ENCODE data around the gene AGO3.
A peak's percentile ranks its signal among the peaks of the same experiment; 100 is the strongest.

Gene AGO3

DNA sequence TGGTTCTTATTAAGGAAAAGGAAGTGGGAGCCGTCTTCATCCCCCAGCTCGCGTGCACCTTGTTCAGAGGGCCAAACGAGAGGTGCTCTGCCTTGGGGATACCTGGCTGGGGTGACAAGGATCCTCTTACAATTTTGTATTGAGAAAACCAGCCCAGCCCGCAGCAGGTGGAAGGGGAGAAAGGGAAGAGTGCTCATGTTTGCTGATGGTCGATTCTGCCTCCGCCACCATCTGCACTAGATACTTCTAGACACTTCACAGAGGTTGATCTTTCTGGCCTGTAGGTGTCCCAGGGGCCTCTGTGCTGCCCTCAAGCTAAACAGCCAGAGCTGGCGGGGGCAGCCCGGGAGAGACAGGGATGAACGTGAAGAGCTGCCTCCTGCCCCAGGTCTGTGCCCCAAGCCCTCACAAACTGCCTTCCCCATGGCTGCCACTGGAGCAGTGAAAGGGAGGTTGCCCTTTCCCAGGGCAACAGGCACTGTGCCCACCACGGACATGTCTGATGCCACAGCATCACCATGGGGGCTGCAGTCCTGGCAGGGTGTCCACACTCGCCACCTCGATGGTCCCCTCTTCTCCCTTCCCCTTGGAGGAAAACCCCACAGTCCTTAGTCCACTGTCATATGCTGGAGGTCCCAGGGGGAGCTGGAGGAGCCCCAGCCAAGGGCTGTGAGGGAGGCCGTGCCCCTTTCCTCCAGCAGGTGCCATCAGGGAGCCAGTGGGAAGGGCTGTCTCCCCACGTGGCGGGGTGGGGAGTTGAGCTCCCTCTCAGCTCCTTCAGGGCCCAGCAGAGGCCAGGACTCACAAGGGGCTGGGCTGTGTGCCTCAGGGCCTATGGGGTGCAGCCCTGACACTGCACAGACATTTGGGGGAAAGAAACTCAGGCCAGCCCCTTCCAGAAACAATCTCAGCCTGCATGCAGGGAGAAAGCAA, 165.9 kb downstream of the AGO3 start:
- peak; percentile 78 for DNase-seq (ENCODE audit: low spot score)

- DNase-seq (ENCODE audit: low spot score) = no peak
Measured at GRCh38 chr1:36097693-36098585, 167.0 kb downstream of the AGO3 start.

DNA sequence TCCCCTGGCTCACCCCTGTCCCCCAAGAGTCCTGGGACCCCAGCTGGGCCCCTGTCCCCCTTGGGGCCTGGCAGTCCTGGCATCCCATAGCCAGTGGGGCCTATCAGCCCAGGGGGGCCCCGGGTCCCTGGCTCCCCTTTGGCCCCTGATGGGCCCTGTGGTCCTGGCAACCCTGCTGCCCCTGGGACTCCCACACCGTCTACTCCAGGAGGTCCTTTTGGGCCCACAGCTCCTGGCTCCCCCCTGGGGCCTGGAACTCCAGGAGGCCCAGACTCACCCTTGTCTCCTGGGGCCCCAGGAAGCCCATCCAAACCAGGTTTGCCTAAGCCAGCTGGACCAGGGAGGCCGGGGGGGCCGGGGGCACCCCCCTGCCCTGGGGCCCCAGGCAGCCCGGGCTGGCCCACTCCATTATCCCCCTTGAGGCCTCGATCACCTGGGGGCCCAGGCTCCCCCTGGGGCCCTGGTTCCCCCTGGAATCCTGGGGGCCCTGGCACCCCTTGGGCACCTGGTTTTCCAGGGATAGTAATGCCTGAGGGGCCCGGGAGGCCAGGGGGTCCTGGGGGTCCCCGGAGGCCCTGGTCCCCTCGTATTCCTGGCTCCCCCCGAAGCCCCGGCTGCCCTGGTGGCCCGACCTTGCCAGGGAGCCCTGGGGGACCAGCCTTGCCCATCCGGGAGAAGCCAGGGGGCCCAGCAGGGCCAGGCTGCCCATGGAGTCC, 167.9 kb downstream of the AGO3 start:
- DNase-seq (ENCODE audit: low spot score) = no peak

DNA sequence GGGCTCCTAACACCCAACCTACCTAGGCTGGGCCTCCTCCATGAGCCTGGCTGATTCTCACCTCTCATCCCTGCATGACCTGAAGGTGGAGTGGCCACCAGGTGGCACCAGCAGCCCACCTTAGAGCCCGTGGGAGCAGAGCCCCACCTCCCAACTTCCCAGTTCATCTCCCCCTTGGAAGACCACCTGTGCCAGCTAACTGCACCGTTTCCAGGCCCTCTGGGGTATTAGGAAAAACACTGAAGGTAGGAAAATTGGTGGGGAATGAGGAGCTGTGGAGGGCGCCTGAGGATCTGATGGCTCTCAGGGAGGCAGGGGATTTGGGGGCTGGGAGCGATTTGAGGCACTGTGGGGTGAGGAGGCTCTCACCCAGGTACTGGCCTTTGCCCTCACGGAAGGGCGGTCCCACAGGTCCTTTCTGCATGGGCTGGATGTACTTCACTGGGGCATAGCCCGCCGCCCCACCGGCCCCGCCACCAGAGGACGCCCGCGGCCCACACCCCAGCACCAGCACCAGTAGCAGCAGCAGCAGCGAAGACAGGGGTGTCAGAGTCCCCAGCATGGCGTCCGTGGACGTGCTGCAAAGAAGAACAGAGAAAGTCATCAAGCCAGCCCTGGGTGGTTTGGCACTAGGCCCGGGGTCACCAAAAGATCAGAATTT, 168.9 kb downstream of the AGO3 start:
- DNase-seq (ENCODE audit: low spot score) = peak; percentile 85

DNA sequence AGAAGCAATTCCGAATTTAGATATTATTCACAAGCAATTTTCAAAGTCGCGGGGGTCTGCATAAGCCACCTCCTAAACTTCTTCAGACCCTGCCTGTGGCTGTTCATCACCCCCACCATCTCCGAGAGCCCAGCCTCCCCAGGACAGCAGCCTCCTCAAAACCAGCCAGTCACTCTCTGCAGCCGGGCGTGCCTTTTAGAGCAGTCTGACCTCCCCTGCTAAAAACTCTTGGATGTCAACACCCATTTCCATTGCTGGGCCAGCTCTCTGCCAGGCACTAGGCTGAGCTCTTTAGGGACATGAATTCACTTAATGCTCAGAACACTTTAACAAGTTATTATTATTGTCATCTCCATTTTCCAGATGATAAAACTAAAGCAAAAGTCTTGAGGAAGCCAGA, 169.5 kb downstream of the AGO3 start:
- no peak for DNase-seq (ENCODE audit: low spot score)

- DNase-seq (ENCODE audit: low spot score) = no peak
Measured at GRCh38 chr1:36101546-36101945, 170.6 kb downstream of the AGO3 start.

DNA sequence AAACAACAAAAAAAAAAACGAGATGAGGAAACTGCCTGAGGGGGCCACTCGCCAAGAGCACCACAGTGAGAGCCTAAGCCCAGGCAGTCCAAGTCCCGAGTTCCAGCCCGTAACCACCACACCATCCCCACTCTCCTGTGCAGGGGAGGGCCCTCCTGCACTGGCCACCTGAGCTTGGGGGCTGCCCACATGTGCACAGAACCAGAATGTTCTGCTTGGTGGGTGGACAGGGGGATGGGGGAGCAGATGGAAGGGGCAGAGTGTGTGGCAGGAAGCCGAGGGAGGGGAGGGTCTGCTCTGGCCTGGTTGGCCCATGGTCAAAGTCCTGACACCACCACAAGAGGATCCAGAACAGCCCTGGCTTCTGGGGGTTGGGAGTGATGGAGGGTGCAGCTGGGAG, 175.4 kb downstream of the AGO3 start:
- no peak for DNase-seq (ENCODE audit: low spot score)

DNA sequence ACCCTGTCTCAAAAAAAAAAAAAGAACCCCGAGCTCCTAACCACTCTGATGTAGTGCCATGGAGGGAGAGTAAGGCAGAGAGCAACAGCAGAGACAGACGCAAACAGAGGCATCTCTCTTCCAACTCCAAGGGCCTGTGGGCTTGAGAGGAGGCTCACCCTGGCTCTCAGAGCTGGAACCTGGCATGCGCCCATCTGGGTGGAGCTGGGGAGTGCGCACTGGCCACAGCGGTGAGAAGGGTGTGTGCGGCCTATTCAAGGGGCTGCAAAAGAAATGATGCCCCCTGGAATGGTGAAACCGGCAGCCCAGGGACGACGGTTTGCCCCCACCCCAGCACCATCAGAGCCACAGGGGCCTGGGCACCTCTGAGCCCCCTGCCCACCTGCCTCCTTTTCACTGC, 176.5 kb downstream of the AGO3 start:
- no peak for DNase-seq (ENCODE audit: low spot score)

- no peak for DNase-seq (ENCODE audit: low spot score)
Measured at GRCh38 chr1:36108314-36108713, 177.4 kb downstream of the AGO3 start.

GRCh38 chr1:36109041-36109679, 178.3 kb downstream of the AGO3 start:
- DNase-seq (ENCODE audit: low spot score) = no peak

- no peak for DNase-seq (ENCODE audit: low spot score)
Measured at GRCh38 chr1:36111151-36111550, 180.2 kb downstream of the AGO3 start.

DNA sequence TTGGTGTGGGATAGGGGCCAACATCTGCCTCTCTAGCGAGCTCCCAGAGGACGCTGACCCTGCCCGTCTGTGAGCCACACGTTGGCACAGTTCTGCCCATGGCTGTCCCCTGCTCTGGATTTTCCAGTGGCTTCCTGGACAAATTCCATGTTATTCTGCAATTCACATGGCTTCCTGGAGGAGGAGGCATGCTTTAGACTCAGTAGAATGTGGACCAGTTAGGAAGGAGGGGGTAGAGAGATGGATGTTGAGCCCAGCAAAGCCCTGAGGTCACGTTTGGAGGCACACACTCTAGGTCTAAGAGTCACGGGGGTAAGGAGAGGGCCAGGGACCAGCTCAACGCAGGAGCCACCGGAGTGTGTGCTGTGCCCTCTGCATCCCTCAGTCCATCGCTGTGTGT, 181.9 kb downstream of the AGO3 start:
- DNase-seq (ENCODE audit: low spot score) = no peak

DNA sequence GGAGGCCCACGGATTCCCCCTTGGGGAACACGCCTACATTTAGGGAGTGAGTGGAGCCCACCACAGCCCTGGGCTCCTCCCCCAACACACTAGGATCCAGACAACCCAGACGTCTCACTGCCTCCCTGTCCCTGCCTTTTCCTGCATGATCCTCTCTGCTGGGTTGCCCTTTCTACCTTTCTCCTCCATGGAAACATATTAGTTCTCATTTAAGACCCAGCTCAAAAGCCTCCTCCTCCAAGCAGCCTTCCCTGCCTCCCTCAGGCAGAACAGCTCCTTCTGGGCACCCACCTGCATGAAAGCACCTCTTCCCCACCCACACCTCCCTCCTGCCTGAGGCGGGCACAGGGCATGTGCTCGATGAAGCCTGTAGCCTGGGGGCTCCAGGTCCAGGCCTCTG, 183.5 kb downstream of the AGO3 start:
- DNase-seq (ENCODE audit: low spot score) = no peak

GRCh38 chr1:36115200-36115669, 184.3 kb downstream of the AGO3 start:
- no peak for DNase-seq (ENCODE audit: low spot score)

GRCh38 chr1:36115931-36116330, 185.0 kb downstream of the AGO3 start:
- no peak for DNase-seq (ENCODE audit: low spot score)

GRCh38 chr1:36116901-36117300, 186.0 kb downstream of the AGO3 start:
- no peak for DNase-seq (ENCODE audit: low spot score)

DNA sequence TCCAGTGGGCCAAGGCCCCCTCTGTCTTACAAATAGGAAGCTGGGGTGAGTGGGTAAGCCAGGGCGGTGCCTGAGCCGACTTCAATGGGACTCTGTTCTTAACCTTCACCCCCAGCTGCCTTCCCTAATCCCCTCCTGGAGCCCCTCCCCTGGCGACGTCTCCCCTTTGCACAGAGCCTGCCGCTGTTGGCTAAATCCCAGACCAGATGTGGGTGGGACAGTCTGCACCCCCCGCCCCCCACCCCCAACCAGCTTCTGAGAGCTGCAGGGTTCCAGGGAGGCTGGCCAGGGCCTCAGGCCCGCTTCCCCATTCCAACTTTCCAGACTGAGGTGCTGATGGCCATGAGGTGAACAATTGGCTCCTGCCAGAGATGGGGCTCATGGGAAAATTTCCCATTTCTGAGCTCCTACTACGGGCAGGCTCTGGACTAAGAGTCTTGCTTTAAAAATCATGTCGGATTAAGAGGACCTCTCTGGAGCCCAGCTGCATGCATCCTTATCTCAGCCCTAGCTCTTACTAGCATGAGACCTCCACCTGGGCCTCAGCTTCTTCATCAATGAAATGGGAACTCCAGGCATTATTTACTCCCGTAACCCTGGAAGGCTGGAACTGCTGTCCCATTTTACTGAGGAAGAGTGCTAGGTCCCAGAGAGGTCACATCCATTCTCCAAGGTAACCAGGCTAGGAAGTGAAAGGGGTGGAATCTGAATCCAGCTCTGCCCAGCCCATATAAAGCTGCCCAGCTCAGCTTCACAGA, 187.7 kb downstream of the AGO3 start:
- no peak for DNase-seq (ENCODE audit: low spot score)

GRCh38 chr1:36119456-36119855, 188.6 kb downstream of the AGO3 start:
- DNase-seq (ENCODE audit: low spot score) = no peak
